ENCODE measurements around the gene BCAS3.

The BCAS3 gene

DNA sequence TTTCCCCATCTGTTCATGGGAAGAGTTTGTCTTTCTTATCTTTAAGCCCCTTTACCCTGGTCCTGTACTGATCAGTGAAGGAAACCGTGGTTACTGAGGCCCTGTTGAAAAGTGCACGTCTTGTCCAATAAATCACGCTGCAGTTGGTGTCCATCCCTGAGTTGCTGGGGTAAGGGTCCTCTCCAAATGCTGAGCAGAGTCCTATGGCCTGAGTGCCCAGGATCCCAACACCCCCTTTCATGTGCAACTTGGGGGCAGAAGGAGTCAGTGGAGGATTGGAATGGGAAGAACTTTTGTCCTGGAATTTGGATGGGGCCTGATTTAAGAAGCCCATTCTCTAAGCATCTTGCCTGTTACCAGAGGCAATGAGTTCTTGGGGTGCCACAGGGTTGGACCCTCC, 715.0 kb downstream of the BCAS3 start:
- no peak for FAIRE-seq

DNA sequence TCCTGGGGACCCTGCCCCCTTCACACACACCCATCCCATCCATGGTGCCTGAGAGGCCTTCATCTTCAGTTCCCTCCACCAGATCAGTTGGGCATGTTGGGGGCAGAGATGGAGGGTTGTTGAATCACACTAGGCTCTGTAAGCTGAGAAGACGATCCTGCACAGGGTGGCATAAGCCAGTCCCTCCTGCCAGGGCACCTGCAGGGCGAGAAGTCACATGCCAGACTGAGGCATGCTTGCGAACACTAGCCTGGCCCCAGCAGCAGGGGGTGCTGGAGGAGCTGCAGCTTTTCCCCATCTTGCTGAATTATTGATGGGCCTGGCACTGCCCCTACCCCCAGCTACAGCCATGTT, 715.9 kb downstream of the BCAS3 start:
- FAIRE-seq, result no peak

DNA sequence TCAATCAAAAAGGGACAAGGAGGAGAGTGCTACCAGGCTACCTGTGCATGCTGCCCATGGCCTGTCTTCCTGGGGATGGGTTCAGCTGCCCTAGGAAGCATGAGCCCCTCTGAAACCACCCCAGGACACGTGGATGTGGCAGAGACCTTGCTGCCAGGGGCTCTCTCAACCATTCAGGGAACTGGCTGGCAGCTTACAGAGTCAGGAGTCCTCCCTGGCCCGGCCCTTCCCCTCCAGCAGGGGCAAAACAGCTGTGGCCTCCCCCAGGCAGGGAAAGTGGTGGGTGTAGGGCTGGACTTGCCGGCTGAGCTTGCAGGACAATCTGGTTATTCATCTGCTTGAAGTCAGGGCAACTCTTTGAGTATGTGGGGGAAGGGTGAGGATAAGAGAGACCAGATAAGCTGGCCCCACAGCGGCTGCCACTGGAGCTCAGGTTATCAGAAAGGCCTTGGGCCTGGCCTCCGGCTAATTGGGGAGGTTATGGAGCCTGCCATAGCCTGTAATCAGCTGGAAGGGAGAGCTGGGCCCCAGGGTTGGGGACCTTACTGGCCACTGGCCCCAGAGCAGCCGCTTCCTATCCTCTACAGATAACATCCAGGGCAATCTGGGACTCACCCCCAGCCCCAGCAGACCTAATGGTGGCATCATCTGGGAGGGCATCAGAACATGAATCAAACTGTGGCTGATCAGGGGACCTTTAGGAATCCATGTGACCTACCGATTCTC, 716.4 kb downstream of the BCAS3 start:
- FAIRE-seq, result no peak

DNA sequence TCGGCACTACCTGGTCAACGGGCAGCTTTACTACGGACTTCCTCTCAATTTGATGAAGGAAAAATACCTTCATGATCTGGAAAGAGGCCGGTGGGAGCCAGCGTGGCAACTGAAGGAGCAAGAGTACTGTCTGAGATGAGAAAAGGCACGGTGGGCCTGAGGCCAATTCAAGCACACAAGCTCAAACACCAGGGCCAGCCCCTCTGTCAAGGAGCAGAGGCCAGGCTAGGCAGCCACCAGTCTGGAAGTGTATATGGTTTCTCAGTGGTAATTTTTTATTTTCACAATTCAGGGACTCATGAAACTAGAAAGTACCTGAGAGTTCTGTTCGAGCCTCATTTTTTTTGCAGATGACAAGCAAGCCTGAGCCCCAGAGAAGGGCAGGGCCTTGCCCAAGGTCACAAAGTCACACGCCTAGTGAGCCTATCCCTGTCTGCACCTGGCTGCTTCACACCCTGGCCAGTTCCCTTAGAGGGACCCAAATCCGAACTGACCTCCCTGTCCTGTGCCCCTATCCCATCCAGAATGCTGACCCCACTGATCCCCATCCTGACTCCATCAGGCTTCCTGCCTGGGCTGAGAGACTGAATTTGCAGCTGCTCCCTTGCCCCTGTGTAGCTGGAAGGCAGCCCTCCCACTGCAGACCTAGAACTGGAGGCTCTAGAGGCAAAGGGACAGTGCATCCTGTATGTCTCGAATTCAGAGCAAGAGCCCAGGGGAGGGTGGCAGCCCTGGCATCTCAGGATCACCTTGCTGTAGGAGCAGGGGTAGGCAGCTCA, 717.2 kb downstream of the BCAS3 start:
- FAIRE-seq, result no peak

DNA sequence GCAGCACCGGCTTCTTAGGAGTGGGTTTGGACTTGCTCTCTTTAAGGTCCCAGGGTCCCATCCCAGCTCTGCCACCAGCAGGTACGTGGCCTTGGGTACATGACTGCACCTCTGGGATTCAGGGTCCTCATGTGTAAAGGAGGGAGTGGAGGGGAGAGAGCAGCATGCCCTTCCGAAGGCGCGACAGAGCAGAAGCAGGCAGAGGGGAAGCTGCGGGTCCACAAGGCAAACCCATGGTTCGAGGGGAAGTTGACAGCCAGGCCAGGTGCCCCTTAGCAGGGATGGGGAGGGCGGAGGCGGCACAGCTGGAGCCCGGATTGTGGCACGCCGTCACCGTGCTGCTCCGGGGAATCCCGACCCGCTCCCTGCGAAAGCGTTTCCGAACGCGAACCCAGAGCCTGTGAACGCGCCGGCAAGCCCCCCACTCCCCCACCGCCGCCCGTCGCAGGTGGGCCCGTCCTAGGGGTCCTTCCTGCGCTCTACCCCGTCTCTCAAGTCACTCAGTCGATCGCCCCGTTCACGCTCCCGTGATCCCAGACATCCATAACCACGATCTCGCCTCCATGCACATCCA, 717.8 kb downstream of the BCAS3 start:
- FAIRE-seq, result no peak

DNA sequence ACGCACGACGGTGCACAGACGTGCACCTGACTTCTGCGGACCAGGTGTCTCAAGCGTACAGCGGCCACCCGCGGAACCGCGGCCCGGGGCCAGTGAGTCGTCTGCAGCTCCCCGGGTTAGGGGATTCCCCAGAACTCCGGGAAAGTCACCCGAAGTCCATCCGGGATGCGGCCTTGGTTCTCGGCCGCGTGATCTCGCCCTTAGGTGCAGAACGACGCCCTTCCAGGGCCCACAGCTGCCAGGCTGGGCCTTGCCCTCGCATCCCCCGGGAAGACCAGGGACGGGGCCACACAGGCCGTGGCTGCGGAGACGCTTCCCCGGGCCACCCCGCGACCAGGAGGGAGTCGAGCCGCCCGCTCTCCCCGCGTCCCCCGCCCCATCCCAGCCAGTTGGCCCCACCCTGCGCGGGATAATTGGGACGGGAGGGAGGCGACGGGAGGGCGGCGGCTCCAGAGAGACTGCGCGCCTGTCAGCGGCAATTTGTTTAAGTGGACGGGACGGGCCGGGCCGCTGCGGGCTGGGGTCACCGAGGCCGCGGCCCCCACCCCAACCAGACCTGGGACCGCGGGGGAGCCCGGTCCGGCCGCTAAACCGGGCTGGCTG, 718.4 kb downstream of the BCAS3 start:
- no peak for FAIRE-seq

DNA sequence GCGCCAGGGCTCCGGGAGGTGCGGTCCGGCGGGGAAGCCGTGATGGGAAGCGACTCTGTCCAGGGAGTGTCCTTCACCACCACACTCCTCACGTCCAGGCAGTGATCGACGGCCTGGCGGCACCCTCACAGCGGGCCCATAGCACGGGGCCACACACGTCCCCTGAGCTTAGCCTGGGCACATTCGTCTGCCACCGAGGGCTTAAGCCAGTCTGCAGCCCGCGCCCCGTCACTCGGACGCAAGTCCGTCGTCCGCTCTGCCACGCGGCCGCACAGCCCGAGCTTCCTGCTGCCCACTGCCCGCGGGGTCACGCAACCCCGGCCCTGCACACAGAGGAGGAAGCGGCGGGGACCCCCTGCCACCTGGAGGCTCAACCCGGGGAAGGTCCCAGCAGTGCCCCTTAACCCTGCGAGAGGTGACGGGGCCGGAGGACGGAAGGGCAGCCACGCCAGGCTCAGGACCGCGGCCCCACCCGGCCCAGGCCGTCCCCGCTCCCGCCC, 719.0 kb downstream of the BCAS3 start:
- FAIRE-seq, result no peak

DNA sequence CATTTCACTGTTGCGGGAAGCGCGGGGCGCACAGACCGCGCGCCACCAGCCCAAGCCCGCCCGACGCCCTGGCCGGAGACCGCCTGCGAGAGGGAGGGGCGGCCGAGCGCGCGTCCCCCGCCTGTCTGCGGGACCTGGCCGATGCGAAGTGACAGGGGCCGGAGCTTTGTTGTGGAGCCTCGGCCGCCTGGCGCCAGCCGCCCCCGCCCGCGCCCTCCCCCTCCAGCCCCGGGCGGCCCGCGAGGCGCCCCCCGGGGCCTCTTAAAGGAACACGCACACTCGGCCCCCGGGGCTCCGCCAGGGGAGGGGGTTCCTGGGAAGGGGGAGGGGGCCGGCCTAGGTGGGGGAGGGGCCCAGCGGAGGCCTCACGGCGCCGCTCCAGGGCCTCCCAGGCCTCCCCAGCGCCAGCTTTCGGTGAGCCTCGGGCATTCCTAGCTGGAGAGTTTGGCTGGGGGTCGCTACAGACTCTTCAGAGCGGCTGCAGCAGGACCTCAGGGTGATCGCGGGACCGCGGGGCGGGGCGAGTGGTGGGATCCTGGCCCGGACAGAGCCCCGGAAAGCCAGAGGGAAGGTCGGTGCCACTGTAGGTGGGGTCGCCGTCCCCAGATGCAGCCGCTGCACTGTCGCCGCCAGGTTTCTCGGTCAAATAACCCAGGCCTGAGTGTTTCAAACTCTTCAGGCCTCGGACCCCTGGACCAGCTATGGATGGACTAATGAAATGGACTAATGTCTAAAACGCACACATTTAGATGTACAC, 719.6 kb downstream of the BCAS3 start:
- no peak for FAIRE-seq

DNA sequence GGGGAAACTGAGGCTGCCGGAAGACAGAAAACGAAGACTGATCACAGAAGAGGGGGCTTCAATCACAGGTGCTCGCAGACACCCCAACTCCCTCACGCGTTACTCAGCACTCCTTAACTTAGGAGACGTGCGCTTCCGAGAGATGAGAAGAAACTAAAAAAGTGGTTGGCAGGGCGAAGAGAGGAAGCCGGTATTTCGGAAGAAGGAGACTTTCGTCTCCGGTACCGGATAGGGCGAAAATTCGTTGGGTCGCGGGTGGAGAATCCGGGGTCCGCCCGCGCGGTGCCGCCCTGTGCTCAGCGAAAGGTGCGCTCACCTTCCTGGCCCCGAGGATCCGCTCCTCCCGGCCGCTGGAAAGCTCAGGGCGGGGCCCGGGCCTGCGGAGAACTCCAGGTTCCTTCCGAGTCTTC, 721.1 kb downstream of the BCAS3 start:
- no peak for FAIRE-seq

DNA sequence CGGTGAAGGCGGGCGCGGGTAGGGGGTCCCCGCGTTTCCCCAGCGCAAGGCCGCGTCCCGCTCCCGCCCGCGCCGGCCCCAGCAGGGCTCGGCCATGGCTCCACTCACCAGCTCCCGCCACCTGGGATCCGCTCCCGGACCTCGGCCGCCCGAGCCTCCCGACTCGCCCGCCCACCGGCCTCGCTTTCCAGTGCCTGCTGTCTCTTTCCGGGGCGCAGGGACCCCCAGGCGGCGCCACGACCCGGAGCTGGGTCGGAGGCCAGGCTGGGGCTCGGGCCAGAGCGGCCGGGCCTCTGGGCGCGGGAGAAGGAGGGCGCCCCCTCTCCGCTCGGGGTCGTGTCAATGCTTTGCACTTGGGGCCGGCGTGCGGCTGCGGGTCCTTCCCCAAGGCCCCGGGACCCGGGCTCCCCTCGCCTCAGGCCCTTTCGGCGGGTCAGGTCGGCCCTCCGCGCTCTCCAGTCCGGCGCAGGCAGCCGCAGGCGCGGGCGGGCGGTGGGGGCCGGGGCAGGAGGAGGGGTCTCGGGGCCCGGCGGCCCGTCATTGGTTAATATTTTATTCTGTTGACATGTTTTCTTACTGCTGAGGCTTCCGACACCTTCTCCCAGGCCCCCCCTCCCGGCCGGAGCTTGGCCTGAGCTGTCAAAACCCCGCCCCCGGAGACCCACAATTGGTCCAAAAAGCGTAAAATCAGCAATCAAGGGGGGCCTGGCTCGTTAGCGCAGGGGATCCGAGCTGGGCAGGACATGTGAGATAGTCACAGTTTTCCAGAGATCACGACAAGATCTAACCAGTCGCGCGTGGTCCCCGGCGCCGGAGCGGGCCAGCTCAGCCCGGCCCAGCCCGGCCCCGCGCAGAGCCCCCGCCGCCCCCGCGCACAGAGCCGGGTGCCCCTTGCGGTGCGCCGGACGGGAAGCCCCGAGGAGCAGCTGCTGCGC, 721.7 kb downstream of the BCAS3 start, which contains the start of gene TBX2:
Gene TBX2, plus strand, starts transcription at position 713 of the 935 bp plus-strand sequence. CDS start 334 bp downstream, outside the sequence.
- FAIRE-seq, result no peak

DNA sequence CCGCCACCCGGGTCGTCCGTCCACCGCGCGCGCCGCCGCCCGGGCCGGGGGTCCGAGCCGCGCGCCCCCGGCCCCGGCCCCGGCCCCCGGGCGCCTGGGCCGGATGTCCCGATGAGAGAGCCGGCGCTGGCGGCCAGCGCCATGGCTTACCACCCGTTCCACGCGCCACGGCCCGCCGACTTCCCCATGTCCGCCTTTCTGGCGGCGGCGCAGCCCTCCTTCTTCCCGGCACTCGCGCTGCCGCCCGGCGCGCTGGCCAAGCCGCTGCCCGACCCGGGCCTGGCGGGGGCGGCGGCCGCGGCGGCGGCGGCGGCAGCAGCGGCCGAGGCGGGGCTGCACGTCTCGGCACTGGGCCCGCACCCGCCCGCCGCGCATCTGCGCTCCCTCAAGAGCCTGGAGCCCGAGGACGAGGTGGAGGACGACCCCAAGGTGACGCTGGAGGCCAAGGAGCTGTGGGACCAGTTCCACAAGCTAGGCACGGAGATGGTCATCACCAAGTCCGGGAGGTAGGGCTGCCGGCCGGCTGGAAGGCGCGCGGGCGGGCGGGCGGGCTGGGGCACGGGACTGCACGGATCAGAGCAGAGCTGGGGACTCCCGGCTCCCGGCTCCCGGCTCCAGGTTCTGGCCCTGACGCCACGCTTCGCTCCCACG, 722.5 kb downstream of the BCAS3 start:
- no peak for FAIRE-seq

DNA sequence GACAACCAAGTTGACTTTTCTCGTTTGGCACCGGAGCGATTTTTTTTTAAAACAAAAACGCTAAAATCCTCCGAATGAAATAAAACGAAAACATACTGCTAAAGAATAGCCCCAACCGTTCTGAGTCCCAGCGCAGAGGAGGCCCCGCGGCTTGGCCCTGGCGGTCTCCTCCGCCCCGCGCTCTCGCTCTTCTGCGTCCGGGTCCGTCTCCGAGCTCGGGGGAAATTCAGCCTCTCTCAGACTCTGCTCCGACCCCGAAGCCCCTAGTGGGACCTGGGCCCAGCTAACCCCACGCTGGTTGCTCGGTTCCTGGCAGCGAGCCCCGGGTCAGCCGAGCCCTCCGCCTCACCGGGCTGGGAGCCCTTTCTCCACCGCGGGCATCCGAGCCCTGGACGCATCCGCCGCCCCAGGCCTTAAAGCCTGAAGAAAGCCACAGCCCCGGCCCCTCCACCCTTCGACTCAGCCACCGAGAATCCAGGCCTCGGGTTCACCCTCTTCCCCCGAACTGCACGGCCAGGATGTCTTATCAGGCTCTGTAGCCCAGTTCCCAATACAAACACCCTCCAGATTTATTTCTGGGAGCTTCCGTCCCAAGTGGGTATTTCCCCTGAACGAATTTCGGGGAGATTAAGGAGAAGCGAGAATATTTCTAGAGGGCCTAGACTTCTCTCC, 723.2 kb downstream of the BCAS3 start:
- FAIRE-seq, result no peak

DNA sequence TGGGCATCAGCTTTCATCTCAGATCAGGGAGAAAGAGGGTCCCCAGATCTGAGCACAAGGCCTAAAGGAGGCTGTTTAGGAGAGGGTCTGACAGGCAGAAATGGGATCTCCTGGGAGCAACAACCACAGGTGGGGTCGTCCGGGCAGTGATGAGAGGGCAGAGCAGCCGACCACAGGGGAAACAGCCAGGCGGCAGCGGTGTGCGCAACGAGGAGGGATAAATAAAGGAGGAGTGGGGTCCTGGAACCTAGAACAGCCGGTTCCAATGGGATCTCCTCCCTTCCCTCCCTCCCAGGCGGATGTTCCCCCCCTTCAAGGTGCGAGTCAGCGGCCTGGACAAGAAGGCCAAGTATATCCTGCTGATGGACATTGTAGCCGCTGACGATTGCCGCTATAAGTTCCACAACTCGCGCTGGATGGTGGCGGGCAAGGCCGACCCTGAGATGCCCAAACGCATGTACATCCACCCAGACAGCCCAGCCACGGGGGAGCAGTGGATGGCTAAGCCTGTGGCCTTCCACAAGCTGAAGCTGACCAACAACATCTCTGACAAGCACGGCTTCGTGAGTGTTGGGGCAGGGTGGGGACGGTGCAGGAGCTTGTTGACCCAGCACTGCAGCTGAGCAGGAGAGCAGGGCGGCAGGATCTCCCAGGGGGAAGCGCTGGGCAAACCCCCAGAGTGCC, 723.9 kb downstream of the BCAS3 start:
- no peak for FAIRE-seq

DNA sequence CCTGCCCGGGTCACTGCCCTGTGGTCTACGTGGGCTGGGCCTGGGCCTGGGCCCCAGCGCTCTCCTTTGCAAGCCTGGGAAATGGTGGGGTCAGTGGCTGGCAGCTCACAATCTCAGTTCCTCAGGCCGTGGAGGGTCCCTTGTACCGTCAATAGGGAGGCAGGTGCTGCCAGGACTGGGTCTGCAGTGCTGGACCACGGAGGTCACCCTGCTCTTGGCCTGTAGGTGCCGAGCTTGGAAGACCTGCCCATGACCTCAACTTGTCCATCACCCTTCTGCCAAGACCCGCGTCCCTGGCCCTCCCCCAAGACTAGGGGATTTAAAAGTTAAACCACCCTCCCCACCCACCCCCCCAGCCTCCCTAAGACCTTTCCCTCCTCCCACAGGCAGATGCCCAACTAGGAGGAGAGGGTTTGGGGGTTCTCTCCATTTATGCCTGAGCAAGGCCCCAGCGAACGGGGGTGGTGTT, 724.5 kb downstream of the BCAS3 start:
- FAIRE-seq, result no peak

DNA sequence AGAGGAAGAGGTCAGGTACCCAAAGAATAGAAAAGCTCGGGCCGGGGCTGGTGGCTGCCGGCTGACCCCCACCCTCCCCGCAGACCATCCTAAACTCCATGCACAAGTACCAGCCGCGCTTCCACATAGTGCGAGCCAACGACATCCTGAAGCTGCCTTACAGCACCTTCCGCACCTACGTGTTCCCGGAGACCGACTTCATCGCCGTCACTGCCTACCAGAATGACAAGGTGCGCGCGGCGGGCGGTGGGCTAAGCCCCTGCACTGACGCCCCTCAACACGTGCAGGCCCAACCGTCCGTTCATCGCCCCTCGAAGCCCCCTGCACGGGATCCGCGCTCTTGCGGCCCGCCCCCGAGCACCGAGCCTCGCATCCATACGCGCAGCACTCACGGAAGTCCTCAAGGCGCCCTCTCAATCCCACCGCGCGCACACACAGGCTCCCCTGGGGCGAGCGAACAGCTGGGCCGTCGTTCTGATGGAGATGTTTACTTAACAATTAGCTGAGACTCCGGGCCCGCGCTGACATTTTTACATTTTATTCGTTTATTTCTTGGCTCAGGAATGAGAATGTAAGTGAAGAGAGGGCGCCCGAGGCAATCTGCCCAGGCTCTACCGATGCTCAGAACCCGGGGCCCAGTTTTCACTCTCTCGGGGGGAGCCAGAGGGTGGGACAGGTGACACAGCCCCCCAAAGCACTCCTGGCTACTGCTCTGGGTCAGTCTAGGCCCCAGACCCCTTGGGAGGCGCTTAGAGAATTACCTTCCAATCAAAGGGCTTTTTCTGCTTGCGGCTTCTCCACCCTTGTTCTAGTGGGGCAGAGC, 725.5 kb downstream of the BCAS3 start:
- no peak for FAIRE-seq

DNA sequence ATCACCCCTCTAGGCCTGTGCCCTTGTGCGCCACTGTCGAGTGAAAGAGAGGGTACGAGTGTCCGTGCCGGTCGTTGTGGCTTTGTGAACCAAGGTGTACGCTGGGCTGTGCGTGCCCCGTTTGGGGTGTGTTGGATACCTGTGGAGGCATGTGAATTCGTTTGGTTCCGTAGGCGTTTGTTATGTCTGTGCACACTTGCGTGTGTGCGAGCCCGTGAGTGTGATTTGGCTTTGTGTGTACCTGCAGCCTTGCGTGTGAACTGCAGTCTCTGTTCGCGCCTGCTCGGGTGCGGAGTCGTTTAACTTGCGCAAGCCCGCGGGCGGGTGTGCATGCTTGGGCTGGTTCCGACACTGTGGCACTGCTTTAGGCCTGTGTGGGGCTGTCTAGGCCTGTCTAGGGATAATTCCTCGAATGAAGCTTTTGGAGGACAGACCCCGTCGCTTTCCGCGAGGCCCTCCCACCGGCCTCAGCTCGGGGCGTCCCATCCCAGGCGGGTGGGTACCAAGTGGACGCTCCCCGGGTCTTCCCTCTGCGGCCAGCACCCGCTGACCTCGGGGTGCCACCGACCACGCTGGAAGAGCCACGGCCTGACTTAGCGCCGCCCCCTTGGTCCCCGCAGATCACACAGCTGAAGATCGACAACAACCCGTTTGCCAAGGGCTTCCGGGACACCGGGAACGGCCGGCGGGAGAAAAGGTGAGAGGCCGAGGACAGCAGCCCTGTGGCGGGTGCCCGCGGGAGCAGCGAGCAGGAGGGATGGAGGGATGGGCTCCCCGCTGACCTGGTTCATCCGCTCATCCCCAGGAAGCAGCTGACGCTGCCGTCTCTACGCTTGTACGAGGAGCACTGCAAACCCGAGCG, 726.4 kb downstream of the BCAS3 start:
- FAIRE-seq, result no peak

DNA sequence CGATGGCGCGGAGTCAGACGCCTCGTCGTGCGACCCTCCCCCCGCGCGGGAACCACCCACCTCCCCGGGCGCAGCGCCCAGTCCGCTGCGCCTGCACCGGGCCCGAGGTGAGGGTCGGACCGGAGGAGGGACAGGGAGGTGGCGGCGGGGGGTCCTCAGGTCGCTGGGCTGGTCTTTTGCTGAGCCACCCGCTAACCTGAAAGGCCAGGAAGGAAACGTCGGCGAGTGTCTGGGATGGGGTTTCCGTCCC, 726.9 kb downstream of the BCAS3 start:
- no peak for FAIRE-seq

All from colon (tissue), 2 donors.